HG02588 (cell line): ENCODE results near the gene STEAP1B.

ENCODE experiments used
- ATAC-seq: cut with Tn5 transposase; IDR thresholded peaks from one replicate; pipeline ENCODE4 v1.9.1; 2021; ENCODE audit warnings: mild to moderate bottlenecking, moderate library complexity; ENCODE audit not compliant: unreplicated experiment

Gene STEAP1B

GRCh38 chr7:22375359-22376048 lies 124.5 kb downstream of the STEAP1B start:
- no peak for ATAC-seq

GRCh38 chr7:22373911-22374310 lies 126.1 kb downstream of the STEAP1B start:
- ATAC-seq = no peak

GRCh38 chr7:22373388-22373787 lies 126.6 kb downstream of the STEAP1B start:
- ATAC-seq = no peak

- ATAC-seq = no peak
Measured at GRCh38 chr7:22372863-22373262, 127.1 kb downstream of the STEAP1B start.

GRCh38 chr7:22371878-22372277 lies 128.1 kb downstream of the STEAP1B start:
- ATAC-seq = no peak
